ENCODE measurements around the gene AP1B1. TPM values are rescaled to one million over a fixed set of nuclear protein-coding genes. Genes with fewer than 3 reads are reported as not detected.

AP1B1 gene
- total and polyA plus RNA-seq, 2 of the 8 experiments (the other 6 are each of a cell fraction or from before 2014, with no cell fraction given): 64.2 to 86.8 TPM

GRCh38 chr22:29387921-29388758 is at the start of gene AP1B1 (continued):
- no peak for TF ChIP-seq BACH1 (IDR thresholded peaks at IDR 0.05; ENCODE audit: low read length)
- no peak for TF ChIP-seq CBX8 (IDR thresholded peaks at IDR 0.05; ENCODE audit: borderline replicate concordance, low read depth, low read length)
- no peak for TF ChIP-seq RFX5 (IDR thresholded peaks at IDR 0.05; ENCODE audit: borderline replicate concordance, low read depth, low read length)
- TF ChIP-seq USF2 (IDR thresholded peaks at IDR 0.05; ENCODE audit: low read length): no peak
- no peak for TF ChIP-seq SUZ12 (IDR thresholded peaks at IDR 0.05; ENCODE audit: low read length)
- no peak for TF ChIP-seq BRCA1 (IDR thresholded peaks at IDR 0.05; ENCODE audit: low read depth, low read length)
- no peak for TF ChIP-seq TCF12 (IDR thresholded peaks at IDR 0.05; ENCODE audit: low read depth, low read length)
- TF ChIP-seq RBBP5 (IDR thresholded peaks at IDR 0.05; ENCODE audit: borderline replicate concordance, low read depth, low read length): 0 out of 2 replicates have a peak, but pooled peaks have one; percentile 26

All from H1 (cell line).